Ishikawa (cell line): Measurements from ENCODE around the gene ZNF862.

ENCODE experiments used
- CEBPB ChIP-seq: IDR thresholded peaks from 2 replicates; pipeline ENCODE4 v1.6.1; 2012
- CREB1 ChIP-seq: IDR thresholded peaks from 2 replicates; pipeline ENCODE4 v1.6.1; 2012; ENCODE audit warnings: low read depth
- EGR1 ChIP-seq: IDR thresholded peaks from 2 replicates; pipeline ENCODE4 v1.6.1; 2012
- EP300 ChIP-seq: IDR thresholded peaks from 2 replicates; pipeline ENCODE4 v1.6.1; 2012; ENCODE audit warnings: borderline replicate concordance
- FOXM1 ChIP-seq: IDR thresholded peaks from 2 replicates; pipeline ENCODE4 v1.6.1; 2012; ENCODE audit warnings: low read depth, borderline replicate concordance
- MAX ChIP-seq: IDR thresholded peaks from 2 replicates; pipeline ENCODE4 v1.6.1; 2012
- NFIC ChIP-seq: IDR thresholded peaks from 2 replicates; pipeline ENCODE4 v1.6.1; 2012
- RAD21 ChIP-seq: IDR thresholded peaks from 2 replicates; pipeline ENCODE4 v1.6.1; 2012; ENCODE audit warnings: low read depth
- TAF1 ChIP-seq: IDR thresholded peaks from 2 replicates; pipeline ENCODE4 v1.6.1; 2012; ENCODE audit warnings: low read depth, mild to moderate bottlenecking
- TCF12 ChIP-seq: IDR thresholded peaks from 2 replicates; pipeline ENCODE4 v1.6.1; 2012; ENCODE audit warnings: low read depth
- TEAD4 ChIP-seq: IDR thresholded peaks from 2 replicates; pipeline ENCODE4 v1.6.1; 2012
- YY1 ChIP-seq: IDR thresholded peaks from 2 replicates; pipeline ENCODE4 v1.6.1; 2012; ENCODE audit warnings: low read depth
- ZBTB7A ChIP-seq: IDR thresholded peaks from 2 replicates; pipeline ENCODE4 v1.6.1; 2012; ENCODE audit warnings: low read depth
- TF ChIP-seq, protein P1 (sequence below): IDR thresholded peaks from 2 replicates; pipeline ENCODE4 v1.6.1; 2012; ENCODE audit warnings: low read depth, mild to moderate bottlenecking
- TF ChIP-seq, protein P2 (sequence below): IDR thresholded peaks from 2 replicates; pipeline ENCODE4 v1.6.1; 2012

The ZNF862 gene

GRCh38 chr7:149823191-149823630 lies 15.0 kb upstream of the ZNF862 start:
- TF ChIP-seq RAD21 (no peak), TAF1 (no peak)
- TF ChIP-seq, protein P1, sequence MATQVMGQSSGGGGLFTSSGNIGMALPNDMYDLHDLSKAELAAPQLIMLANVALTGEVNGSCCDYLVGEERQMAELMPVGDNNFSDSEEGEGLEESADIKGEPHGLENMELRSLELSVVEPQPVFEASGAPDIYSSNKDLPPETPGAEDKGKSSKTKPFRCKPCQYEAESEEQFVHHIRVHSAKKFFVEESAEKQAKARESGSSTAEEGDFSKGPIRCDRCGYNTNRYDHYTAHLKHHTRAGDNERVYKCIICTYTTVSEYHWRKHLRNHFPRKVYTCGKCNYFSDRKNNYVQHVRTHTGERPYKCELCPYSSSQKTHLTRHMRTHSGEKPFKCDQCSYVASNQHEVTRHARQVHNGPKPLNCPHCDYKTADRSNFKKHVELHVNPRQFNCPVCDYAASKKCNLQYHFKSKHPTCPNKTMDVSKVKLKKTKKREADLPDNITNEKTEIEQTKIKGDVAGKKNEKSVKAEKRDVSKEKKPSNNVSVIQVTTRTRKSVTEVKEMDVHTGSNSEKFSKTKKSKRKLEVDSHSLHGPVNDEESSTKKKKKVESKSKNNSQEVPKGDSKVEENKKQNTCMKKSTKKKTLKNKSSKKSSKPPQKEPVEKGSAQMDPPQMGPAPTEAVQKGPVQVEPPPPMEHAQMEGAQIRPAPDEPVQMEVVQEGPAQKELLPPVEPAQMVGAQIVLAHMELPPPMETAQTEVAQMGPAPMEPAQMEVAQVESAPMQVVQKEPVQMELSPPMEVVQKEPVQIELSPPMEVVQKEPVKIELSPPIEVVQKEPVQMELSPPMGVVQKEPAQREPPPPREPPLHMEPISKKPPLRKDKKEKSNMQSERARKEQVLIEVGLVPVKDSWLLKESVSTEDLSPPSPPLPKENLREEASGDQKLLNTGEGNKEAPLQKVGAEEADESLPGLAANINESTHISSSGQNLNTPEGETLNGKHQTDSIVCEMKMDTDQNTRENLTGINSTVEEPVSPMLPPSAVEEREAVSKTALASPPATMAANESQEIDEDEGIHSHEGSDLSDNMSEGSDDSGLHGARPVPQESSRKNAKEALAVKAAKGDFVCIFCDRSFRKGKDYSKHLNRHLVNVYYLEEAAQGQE = no peak

GRCh38 chr7:149823631-149824199 lies 14.5 kb upstream of the ZNF862 start:
- TF ChIP-seq MAX (no peak), RAD21 (no peak), FOXM1 (no peak), EGR1 (no peak), EP300 (no peak), TCF12 (no peak), ZBTB7A (no peak), CREB1 (no peak), YY1 (no peak), CEBPB (no peak), NFIC (no peak), TEAD4 (no peak), TAF1 (no peak)
- TF ChIP-seq, protein P1 = no peak
- TF ChIP-seq, protein P2, sequence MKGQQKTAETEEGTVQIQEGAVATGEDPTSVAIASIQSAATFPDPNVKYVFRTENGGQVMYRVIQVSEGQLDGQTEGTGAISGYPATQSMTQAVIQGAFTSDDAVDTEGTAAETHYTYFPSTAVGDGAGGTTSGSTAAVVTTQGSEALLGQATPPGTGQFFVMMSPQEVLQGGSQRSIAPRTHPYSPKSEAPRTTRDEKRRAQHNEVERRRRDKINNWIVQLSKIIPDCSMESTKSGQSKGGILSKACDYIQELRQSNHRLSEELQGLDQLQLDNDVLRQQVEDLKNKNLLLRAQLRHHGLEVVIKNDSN = no peak

DNA sequence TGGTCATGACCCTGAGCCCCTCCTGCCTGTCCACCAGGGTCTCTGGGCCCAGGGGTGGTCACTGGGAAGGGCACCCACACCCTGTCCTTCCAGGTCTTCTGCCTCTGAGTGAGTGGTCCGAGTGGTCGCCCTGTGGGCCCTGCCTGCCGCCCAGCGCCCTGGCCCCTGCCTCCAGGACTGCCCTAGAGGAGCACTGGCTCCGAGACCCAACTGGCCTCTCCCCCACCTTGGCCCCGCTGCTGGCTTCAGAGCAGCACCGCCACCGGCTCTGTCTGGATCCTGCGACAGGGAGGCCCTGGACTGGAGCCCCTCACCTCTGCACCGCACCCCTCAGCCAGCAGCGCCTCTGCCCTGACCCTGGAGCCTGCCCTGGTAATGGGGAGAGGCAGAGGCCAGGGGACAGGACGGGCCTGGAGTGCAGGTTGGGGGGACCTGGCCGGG lies 13.9 kb upstream of the ZNF862 start:
- no peak for TF ChIP-seq TCF12
- TF ChIP-seq CEBPB = no peak
- TF ChIP-seq FOXM1 = no peak
- TF ChIP-seq NFIC = no peak
- TF ChIP-seq, protein P1 = no peak
- no peak for TF ChIP-seq EP300
- no peak for TF ChIP-seq CREB1
- no peak for TF ChIP-seq RAD21
- no peak for TF ChIP-seq MAX
- TF ChIP-seq TEAD4 = no peak
- TF ChIP-seq EGR1 = no peak
- no peak for TF ChIP-seq YY1
- TF ChIP-seq ZBTB7A = no peak
- TF ChIP-seq, protein P2 = no peak
- no peak for TF ChIP-seq TAF1

- TF ChIP-seq, protein P2 = no peak
- TF ChIP-seq, protein P1 = no peak
- TF ChIP-seq CEBPB (no peak), MAX (no peak), FOXM1 (no peak), EGR1 (no peak), ZBTB7A (no peak), NFIC (no peak), RAD21 (no peak), TEAD4 (no peak), YY1 (no peak), TAF1 (no peak), TCF12 (no peak), EP300 (no peak), CREB1 (no peak)
These were observed 13.2 kb upstream of the ZNF862 start for GRCh38 chr7:149824748-149825566.
